Measurements from ENCODE around the gene COL6A2. TPM values are rescaled to one million over a fixed set of nuclear protein-coding genes. Genes with fewer than 3 reads are reported as not detected.
A peak's percentile ranks its signal among the peaks of the same experiment; 100 is the strongest.

COL6A2 gene
- total RNA-seq, 1 experiment from 2014 or later, result 129 TPM

DNA sequence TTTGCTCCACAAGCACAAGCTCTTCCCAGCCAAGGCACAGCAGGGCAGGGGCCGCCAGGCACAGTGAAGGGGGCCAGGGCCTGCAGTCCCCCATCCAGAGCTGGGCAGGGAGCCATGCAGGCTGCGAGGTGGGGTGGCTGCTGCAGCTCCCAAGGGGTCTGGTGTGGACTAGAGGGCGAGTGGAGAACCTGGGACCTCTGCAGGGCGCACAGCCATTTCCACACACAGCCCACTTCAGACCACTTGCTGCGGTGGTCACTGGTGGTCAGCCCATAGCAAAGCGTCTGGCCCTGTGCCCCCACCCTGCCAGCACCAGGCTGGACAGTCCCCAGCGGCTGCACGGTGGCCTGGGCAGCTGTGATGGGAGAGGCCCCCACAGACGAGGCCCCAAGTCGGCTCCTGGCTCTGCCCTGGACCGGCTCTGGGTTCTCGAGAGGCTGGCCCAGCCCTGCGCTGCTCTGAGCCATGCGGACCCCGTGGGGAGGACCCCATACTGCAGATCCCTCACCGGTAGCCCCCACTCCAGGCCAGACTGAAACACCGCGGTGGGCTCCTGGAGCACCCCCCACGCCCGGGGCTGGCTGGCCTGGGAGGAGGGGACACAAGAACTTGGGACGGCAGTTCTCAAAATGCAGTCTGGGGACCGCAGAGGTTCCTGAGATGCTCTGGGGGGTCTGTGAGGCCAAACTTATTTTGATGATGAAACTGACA is 47.1 kb upstream of the COL6A2 start:
- H2BK20ac ChIP-seq (ENCODE audit: low read depth, low read length, poor library complexity, severe bottlenecking), result no peak overlapping the region
- peak overlapping the region; percentile 6; the same call in 1 of the 2 replicates for H3K14ac ChIP-seq (ENCODE audit: insufficient read depth, low read length)
- DNase-seq, result no peak
- no peaks in the 10 kb centered on the region; the same call in 1 of the 2 replicates for H3K4me1 ChIP-seq (ENCODE audit: insufficient read depth, low read length)
- no peaks in the 10 kb centered on the region for H3K23me2 ChIP-seq (ENCODE audit: insufficient read length, low read depth, low read length, poor library complexity, severe bottlenecking)
- H4K5ac ChIP-seq (ENCODE audit: insufficient read length, low read depth, low read length), result no peak overlapping the region
- Mint-ChIP-seq H3K27me3 (ENCODE audit: low read depth) (peaks cover 6% of the 10 kb centered on the region; the same call in 1 of the 2 replicates), H3K4me3 (no peak overlapping the region), H3K27ac (peak overlapping the region in 1 of 3 experiments; percentile 42; a peak in 1 of 7 replicates), H3K9me3 (peaks cover 0 to 5% of the 10 kb centered on the region in 2 experiments), H3K36me3 (ENCODE audit: insufficient read depth in 1 of 3, low read depth in 3 of 3) (no peaks in the 10 kb centered on the region; a peak in 1 of 7 replicates), H3K4me1 (peaks cover 3 to 4% of the 10 kb centered on the region in 2 experiments)
- no peak overlapping the region for H2AFZ ChIP-seq (ENCODE audit: low read length)
- no peak overlapping the region for H2BK120ac ChIP-seq (ENCODE audit: low read depth, low read length, poor library complexity, severe bottlenecking)
- H3K27me3 ChIP-seq (ENCODE audit: insufficient read depth, low read length), result no peaks in the 10 kb centered on the region
- H4K20me1 ChIP-seq (ENCODE audit: control insufficient read depth, insufficient read depth, insufficient read length), result no peaks in the 10 kb centered on the region
- H3K4me2 ChIP-seq (ENCODE audit: insufficient read depth, insufficient read length, low read length), result no peak overlapping the region
- H2AK5ac ChIP-seq (ENCODE audit: insufficient read length, low read length), result no peak overlapping the region
- peak overlapping the region; percentile 38 for H3K18ac ChIP-seq (ENCODE audit: insufficient read length, low read depth, low read length)
- H3K56ac ChIP-seq (ENCODE audit: insufficient read length, low read depth, low read length), result no peak overlapping the region
- H2BK5ac ChIP-seq (ENCODE audit: insufficient read length, low read length), result no peak overlapping the region
- no peak overlapping the region for H4K8ac ChIP-seq (replicated peaks; ENCODE audit: insufficient read length, low read depth, low read length)
- no peak overlapping the region for H2BK15ac ChIP-seq (ENCODE audit: low read depth, low read length)
- no peak overlapping the region for H3K4ac ChIP-seq (ENCODE audit: low read depth, low read length)
- no peaks in the 10 kb centered on the region for H3K79me1 ChIP-seq (ENCODE audit: insufficient read depth, low read depth, low read length, poor library complexity, severe bottlenecking)
- H3K9me3 ChIP-seq (ENCODE audit: control insufficient read depth, low read depth, low read length), result no peaks in the 10 kb centered on the region
- WGBS (ENCODE audit: extremely low coverage, insufficient read length, low lambda C conversion rate), result no CpG with 5 or more reads among the region's 22 CpGs
- no peak overlapping the region for H3K27ac ChIP-seq (ENCODE audit: insufficient read length, low read depth, low read length)
- no peak for TF ChIP-seq CTCF (conservative IDR thresholded peaks at IDR 0.05)
- no peak overlapping the region for H3T11ph ChIP-seq (ENCODE audit: low read length)
- no peak overlapping the region for H3K23ac ChIP-seq (ENCODE audit: insufficient read length, low read depth, low read length)
- no peak overlapping the region for H3K9ac ChIP-seq (ENCODE audit: extremely low read depth, insufficient read length, low read length)
- H3K79me2 ChIP-seq (ENCODE audit: insufficient read depth, low read length), result no peaks in the 10 kb centered on the region
- no peak overlapping the region for H4K91ac ChIP-seq (ENCODE audit: insufficient read length, low read depth, low read length)
- H2BK12ac ChIP-seq (ENCODE audit: insufficient read length, low read depth, low read length), result no peak overlapping the region

Measured in H9 (cell line).